AG09319 (cell line): Measurements from ENCODE around the gene AGBL1.

Source experiments
- DNase-seq: peaks from one replicate; pipeline ENCODE4 v3.0.0-alpha.2; 2010; ENCODE audit warnings: low read depth; ENCODE audit errors: extremely low read depth
- CTCF ChIP-seq: IDR thresholded peaks from 2 replicates; pipeline ENCODE4 v1.5.1; 2011; ENCODE audit warnings: low read depth, mild to moderate bottlenecking, inconsistent platforms, low read length, moderate library complexity

The AGBL1 gene

GRCh38 chr15:86653344-86654197, 573.9 kb downstream of the AGBL1 start:
- no peak for DNase-seq
- no peak for TF ChIP-seq CTCF

- TF ChIP-seq CTCF = no peak
- DNase-seq = no peak
These were observed 574.8 kb downstream of the AGBL1 start for GRCh38 chr15:86654501-86654900.

GRCh38 chr15:86657305-86657704, 577.6 kb downstream of the AGBL1 start:
- TF ChIP-seq CTCF = no peak
- DNase-seq = no peak

GRCh38 chr15:86659724-86660411, 580.2 kb downstream of the AGBL1 start:
- no peak for TF ChIP-seq CTCF
- DNase-seq = no peak

GRCh38 chr15:86661580-86661979, 581.9 kb downstream of the AGBL1 start:
- DNase-seq = no peak
- TF ChIP-seq CTCF = no peak

GRCh38 chr15:86663304-86663703, 583.6 kb downstream of the AGBL1 start:
- no peak for DNase-seq
- no peak for TF ChIP-seq CTCF

GRCh38 chr15:86663979-86664378, 584.3 kb downstream of the AGBL1 start:
- no peak for DNase-seq

More at GRCh38 chr15:86663979-86664378, 584.3 kb downstream of the AGBL1 start:
- TF ChIP-seq CTCF = no peak
